Measurements from ENCODE around the gene EBF4.

EBF4 gene

GRCh38 chr20:2799271-2799670 lies 106.7 kb downstream of the EBF4 start:
- Histone ChIP-seq H3K36me3 (ENCODE audit: control insufficient read depth, insufficient read depth, low read length) (no peaks in the 10 kb centered on the region), H3K4me3 (replicated peaks; ENCODE audit: low read depth, low read length) (no peak overlapping the region), H3K27me3 (replicated peaks; ENCODE audit: control insufficient read depth, insufficient read depth, low read length) (peaks cover 3% of the 10 kb centered on the region)
- TF ChIP-seq, protein P1, sequence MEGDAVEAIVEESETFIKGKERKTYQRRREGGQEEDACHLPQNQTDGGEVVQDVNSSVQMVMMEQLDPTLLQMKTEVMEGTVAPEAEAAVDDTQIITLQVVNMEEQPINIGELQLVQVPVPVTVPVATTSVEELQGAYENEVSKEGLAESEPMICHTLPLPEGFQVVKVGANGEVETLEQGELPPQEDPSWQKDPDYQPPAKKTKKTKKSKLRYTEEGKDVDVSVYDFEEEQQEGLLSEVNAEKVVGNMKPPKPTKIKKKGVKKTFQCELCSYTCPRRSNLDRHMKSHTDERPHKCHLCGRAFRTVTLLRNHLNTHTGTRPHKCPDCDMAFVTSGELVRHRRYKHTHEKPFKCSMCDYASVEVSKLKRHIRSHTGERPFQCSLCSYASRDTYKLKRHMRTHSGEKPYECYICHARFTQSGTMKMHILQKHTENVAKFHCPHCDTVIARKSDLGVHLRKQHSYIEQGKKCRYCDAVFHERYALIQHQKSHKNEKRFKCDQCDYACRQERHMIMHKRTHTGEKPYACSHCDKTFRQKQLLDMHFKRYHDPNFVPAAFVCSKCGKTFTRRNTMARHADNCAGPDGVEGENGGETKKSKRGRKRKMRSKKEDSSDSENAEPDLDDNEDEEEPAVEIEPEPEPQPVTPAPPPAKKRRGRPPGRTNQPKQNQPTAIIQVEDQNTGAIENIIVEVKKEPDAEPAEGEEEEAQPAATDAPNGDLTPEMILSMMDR (IDR thresholded peaks at IDR 0.05; ENCODE audit: insufficient read depth, low read length, poor library complexity, severe bottlenecking), result no peak
- no peak for DNase-seq (ENCODE audit: extremely low read depth, insufficient read length)

DNA sequence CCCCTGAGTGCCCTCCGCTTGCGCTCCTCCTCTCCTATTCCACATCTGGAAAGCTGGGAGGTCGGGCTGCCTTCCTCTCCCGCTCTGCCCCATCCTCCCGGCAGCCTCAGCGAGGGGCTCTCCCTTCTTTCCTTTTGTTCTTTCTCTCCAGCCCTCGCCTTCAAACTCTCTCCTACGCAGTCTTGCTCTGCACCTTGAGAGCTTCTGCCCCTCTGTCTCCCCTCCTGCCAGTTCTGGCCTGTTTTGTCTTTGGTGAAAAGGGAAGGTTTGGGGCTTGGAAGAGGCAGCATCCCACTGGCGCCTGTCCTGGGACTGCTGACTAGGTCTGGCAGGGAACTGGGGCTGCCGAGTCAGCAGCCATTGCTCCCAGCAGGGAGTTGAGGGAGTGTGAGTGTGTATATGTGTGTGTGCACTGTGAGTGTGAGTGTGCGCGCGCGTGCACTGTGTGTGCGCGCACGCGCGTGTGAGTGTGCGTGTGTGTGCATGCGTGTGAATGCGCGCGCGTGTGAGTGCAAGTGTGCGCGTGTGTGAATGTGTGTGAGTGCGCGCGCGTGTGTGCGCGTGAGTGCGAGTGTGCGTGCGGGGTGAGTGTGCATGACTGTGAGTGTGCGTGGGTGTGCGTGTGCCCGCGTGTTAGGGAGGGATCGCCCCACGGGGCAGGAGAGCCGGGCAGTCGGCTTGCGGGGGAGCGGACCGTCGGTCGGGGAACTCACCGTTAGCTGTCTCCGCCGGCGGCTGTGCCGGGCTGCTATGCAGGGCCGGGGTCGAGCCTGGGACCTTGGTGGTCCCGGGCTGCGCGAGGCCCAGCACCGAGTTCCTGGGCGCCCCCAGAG lies 107.3 kb downstream of the EBF4 start:
- Histone ChIP-seq H3K27me3 (replicated peaks; ENCODE audit: control insufficient read depth, insufficient read depth, low read length) (peaks cover 3% of the 10 kb centered on the region), H3K36me3 (ENCODE audit: control insufficient read depth, insufficient read depth, low read length) (no peaks in the 10 kb centered on the region), H3K4me3 (replicated peaks; ENCODE audit: low read depth, low read length) (peak overlapping the region; percentile 51)
- TF ChIP-seq, protein P1 (IDR thresholded peaks at IDR 0.05; ENCODE audit: insufficient read depth, low read length, poor library complexity, severe bottlenecking), result no peak
- DNase-seq (ENCODE audit: extremely low read depth, insufficient read length), result no peak

- H3K27me3 ChIP-seq (replicated peaks; ENCODE audit: control insufficient read depth, insufficient read depth, low read length), result peaks cover 3% of the 10 kb centered on the region
- TF ChIP-seq, protein P1 (IDR thresholded peaks at IDR 0.05; ENCODE audit: insufficient read depth, low read length, poor library complexity, severe bottlenecking), result peak; percentile 5
- peak; percentile 54 for DNase-seq (ENCODE audit: extremely low read depth, insufficient read length)
- no peaks in the 10 kb centered on the region for H3K36me3 ChIP-seq (ENCODE audit: control insufficient read depth, insufficient read depth, low read length)
- H3K4me3 ChIP-seq (replicated peaks; ENCODE audit: low read depth, low read length), result peak within 1 kb of the TSS; percentile 51
Observed at GRCh38 chr20:2800521-2801285, 108.1 kb downstream of the EBF4 start, which contains the start of gene CPXM1. TSS of gene CPXM1 (minus strand) at chr20:2800627. CDS start at chr20:2800572, 55 bp downstream.

- H3K27me3 ChIP-seq (replicated peaks; ENCODE audit: control insufficient read depth, insufficient read depth, low read length), result peaks cover 3% of the 10 kb centered on the region
- H3K36me3 ChIP-seq (ENCODE audit: control insufficient read depth, insufficient read depth, low read length), result no peaks in the 10 kb centered on the region
- no peak for DNase-seq (ENCODE audit: extremely low read depth, insufficient read length)
- TF ChIP-seq, protein P1 (IDR thresholded peaks at IDR 0.05; ENCODE audit: insufficient read depth, low read length, poor library complexity, severe bottlenecking), result no peak
- no peak overlapping the region for H3K4me3 ChIP-seq (replicated peaks; ENCODE audit: low read depth, low read length)
Observed at GRCh38 chr20:2801286-2801728, 108.7 kb downstream of the EBF4 start.

DNA sequence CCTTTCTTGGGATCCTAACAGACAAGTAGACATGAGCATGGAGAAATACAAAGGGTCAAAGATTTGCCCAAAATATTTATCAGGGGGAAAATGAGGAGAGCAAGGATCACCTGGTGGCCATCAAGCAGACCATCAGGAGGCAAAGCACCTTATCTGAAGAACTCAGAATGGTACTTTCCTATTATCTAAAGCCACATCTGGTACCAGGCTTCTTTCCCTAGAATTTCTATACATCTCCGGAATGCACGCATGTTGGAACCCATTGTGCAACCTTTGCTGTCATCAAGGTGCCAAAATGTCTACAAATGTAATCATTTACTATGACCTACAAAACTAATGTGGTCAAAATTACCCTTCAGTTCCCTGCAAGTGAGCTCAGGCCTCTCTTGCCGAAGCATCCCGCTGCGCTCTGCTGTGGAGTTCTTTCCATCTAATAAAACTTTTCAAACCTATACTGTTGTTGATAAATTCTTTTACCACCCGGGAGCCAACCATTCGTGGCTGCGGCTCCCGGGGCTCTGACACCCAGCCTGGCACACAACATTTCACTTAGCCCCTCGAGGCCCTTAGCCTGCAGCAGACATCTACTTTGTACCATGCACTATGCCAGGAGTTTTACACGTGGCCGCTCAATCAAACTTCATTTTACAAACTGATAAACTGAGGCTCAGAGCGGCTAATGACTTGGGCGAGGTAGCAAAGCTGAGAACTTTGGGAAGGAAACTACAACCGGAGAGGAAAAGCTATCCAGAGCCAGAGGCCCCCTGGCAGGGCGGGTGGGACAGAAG lies 111.7 kb downstream of the EBF4 start:
- Histone ChIP-seq H3K4me3 (replicated peaks; ENCODE audit: low read depth, low read length) (no peak overlapping the region), H3K36me3 (ENCODE audit: control insufficient read depth, insufficient read depth, low read length) (no peaks in the 10 kb centered on the region), H3K27me3 (replicated peaks; ENCODE audit: control insufficient read depth, insufficient read depth, low read length) (peaks cover 3% of the 10 kb centered on the region)
- no peak for DNase-seq (ENCODE audit: extremely low read depth, insufficient read length)
- TF ChIP-seq, protein P1 (IDR thresholded peaks at IDR 0.05; ENCODE audit: insufficient read depth, low read length, poor library complexity, severe bottlenecking), result no peak
